Measurements from ENCODE around the gene CDK2AP2. TPM values are rescaled to one million over a fixed set of nuclear protein-coding genes. Genes with fewer than 3 reads are reported as not detected.
"Not testable (repeated sequence)": the region's sequence is repeated elsewhere in the genome, so short reads cannot be mapped to it uniquely, and the experiment has no call there.

Gene CDK2AP2, protein sequence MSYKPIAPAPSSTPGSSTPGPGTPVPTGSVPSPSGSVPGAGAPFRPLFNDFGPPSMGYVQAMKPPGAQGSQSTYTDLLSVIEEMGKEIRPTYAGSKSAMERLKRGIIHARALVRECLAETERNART
- 55.0 TPM for total RNA-seq
- long read RNA-seq, transcript CDK2AP2-201 (4 exons, 1,378 nt) = major isoform, 99 of 119 reads
- long read RNA-seq, transcript CDK2AP2-202 (3 exons, 1,692 nt) = minor isoform, 10 of 119 reads
- long read RNA-seq, transcript CDK2AP2-203 (2 exons, 772 nt) = minor isoform, 5 of 119 reads
- long read RNA-seq, partial matches to known transcripts = 1 of 119 reads
- long read RNA-seq, other reads (novel, unspliced or antisense) = 1 of 119 reads

- peak; percentile 100 for DNase-seq
- peak; percentile 82 for ATAC-seq
- intact Hi-C loops (cut with micrococcal nuclease) = no loop called here
These were observed at the start of gene CDK2AP2 for GRCh38 chr11:67507864-67508485. Gene CDK2AP2, minus strand, starts transcription at chr11:67508162. Its CDS starts 80 bp downstream, at chr11:67508082.

GRCh38 chr11:67556244-67556643 is 48.3 kb upstream of the CDK2AP2 start:
- no peak for ATAC-seq
- no peak for DNase-seq
- intact Hi-C loops (cut with micrococcal nuclease) = no loop called here

DNA sequence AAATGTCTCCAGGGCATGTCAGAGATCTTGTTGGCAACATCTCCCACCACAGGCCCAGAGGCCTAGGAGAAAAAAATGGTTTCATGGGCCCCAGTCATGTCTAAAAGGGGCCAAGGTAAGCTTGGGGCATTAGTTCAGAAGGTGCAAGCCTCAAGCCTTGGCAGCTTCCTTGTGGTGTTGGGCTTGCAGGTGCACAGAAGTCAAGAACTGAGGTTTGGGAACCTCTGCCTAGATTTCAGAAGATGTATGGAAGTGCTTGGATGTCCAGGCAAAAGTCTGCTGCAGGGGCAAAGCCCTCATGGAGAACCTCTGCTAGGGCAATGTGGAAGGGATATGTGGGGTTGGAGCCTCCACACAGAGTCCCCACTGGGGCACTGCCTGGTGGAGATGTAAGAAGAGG is 43.7 kb upstream of the CDK2AP2 start:
- DNase-seq; ATAC-seq; intact Hi-C loops (cut with micrococcal nuclease): not testable (repeated sequence)

DNA sequence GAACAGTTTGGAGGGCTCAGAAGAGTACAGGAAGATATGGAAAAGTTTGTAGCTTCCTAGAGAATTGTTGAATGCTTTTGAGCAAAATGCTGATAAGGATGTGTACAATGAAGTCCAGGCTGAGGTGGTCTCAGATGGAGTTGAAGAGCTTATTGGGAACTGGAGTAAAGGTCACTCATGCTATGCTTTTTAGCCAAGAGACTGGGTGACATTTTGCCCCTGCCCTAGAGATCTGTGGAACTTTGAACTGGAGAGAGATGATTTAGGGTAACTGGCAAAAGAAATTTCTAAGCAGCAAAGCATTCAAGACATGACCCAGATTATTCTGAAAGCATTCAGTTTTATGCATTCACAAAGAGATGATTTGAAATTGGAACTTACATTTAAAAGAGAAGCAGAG is 43.2 kb upstream of the CDK2AP2 start:
- intact Hi-C loops (cut with micrococcal nuclease) = no loop called here
- ATAC-seq (no peak), DNase-seq (no peak)

DNA sequence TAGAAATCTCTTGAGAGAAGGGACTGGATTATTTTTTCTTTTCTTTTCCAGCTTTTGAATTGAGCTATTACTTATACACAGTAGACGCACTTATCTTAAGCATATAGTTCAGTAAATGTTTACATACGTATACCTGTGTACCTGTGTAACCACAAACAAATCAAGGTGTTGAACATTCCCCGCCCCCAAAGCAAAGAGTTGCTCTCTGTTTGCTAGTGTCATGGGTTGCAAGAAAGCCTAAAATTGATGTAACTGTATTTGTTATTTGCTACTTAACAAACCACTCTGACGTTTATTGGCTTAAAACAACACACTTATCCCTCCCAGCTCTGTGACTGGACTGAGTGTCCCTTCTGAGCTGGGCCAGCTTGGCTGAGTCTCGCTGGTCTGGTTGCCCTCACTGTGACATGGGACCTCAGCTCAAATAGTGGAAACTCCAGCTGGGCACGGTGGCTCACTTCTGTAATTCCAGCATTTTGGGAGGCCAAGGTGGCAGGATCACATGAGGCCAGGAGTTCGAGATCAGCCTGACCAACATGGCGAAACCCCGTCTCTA is 40.7 kb upstream of the CDK2AP2 start:
- DNase-seq (no peak), ATAC-seq (no peak)
- intact Hi-C loops (cut with micrococcal nuclease) = no loop called here

GRCh38 chr11:67548112-67548511 is 40.1 kb upstream of the CDK2AP2 start:
- not testable (repeated sequence) for ATAC-seq

GRCh38 chr11:67545280-67545679 is 37.3 kb upstream of the CDK2AP2 start:
- ATAC-seq (peak; percentile 91), DNase-seq (peak; percentile 85)
- intact Hi-C loops (cut with micrococcal nuclease) = no loop called here

More at GRCh38 chr11:67548112-67548511, 40.1 kb upstream of the CDK2AP2 start:
- DNase-seq; intact Hi-C loops (cut with micrococcal nuclease): not testable (repeated sequence)

- intact Hi-C loops (cut with micrococcal nuclease) = no loop called here
- DNase-seq (no peak), ATAC-seq (peak; percentile 50)
These were observed 36.8 kb upstream of the CDK2AP2 start for GRCh38 chr11:67544616-67545242.

DNA sequence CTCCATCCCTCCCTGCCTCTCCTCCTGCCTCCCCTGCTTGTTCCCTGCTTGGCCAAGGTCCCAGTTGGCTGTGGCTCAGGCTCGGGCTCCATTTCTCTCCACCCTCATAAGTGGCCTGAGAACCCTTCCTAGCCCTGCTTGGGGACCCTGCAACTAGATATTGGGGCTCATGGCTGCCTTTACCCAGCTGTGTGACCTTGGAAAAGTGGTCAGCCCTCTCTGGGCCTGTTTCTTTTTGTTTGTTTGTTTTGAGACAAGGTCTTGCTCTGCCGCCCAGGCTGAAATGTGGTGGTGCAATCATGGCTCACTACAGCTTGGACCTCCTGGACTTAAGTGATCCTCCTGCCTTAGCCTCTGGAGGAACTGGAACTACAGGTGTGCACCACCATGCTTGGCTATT is 35.6 kb upstream of the CDK2AP2 start:
- intact Hi-C loops (cut with micrococcal nuclease) = no loop called here
- DNase-seq (no peak), ATAC-seq (no peak)

DNA sequence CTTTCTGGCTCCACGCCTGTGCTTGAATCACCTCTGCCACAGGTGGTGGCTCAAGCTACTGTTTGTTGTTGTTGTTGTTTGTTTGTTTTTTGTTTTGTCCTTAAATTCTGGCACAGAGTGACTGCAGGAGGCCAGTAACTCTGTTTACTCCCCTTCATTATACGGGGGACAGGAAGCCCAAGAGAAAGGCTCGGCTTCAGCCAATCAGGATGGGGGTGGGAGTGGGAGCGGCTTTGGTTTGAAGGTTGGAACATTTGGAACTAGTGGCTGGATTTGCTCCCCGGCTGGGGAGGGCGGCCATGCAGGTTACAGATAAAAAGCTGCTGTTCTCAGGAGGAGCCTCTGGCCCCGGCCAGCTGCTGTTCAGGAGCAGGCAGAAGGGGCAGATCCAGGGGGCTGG is 35.0 kb upstream of the CDK2AP2 start:
- ATAC-seq (no peak), DNase-seq (no peak)
- intact Hi-C loops (cut with micrococcal nuclease) = no loop called here

DNA sequence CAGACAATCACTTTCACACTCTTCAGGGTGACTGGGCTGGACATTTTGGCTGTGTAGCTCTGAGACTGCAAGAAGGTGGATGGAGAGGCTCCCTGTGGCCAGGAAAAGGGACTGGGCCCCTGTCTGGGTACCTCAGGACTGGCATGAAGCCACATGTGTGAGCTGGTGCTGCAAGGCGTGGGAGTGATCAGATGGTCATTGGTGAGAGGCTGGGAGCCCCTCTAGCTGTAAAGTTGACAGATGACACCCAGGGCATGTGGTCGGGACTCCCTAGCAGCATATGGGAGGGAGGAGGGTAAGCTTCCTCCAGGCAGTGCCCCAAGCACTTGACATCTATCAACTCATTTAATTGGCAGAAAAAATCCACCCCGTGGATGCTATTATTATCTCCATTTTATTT is 34.2 kb upstream of the CDK2AP2 start:
- intact Hi-C loops (cut with micrococcal nuclease) = no loop called here
- no peak for ATAC-seq
- no peak for DNase-seq

- ATAC-seq = no peak
- no peak for DNase-seq
- intact Hi-C loops (cut with micrococcal nuclease) = no loop called here
These were observed 33.2 kb upstream of the CDK2AP2 start for GRCh38 chr11:67541198-67541597.

- no peak for DNase-seq
- no peak for ATAC-seq
- intact Hi-C loops (cut with micrococcal nuclease) = no loop called here
These were observed 31.6 kb upstream of the CDK2AP2 start for GRCh38 chr11:67539550-67539949.

- intact Hi-C loops (cut with micrococcal nuclease) = no loop called here
- ATAC-seq (no peak), DNase-seq (no peak)
These were observed 31.0 kb upstream of the CDK2AP2 start for GRCh38 chr11:67538823-67539505.

DNA sequence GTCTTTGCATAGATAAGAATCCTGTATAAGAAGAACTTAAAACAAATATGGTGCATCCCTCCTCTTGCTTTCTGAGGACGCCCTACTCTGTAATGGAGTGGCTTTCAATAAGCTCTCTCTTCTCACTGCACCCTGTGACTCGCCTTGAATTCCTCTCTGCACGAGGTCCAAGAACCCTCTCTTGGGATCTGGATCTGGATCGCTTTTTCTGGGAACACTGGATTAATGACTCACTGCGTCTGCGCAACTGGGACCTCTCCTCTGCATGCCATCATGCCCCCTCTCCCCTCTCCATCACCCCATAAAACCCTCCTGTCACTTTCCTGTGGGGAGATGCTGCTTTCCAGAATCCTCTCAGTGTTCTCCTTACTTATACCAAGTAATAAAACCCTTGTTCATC is 30.3 kb upstream of the CDK2AP2 start:
- DNase-seq (no peak), ATAC-seq (peak; percentile 38)
- intact Hi-C loops (cut with micrococcal nuclease) = no loop called here

DNA sequence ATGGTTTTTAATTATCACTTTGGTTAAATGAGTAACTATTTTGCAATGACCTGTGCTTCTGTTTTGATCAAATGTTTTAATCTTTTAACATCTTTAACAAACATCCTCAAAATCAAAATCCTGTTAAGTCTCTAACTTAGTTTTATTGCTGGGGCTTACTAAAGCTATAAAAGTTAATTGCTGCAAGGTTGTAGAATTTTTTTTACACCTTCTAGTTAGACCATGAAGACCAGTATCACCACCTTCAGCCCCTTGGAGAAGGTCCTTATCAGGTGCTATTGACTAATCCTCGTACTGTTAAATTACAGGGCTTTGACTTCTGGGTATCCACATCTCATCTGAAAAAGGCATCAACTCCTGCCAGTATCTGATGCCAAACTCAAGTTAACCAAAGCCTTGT is 27.6 kb upstream of the CDK2AP2 start:
- DNase-seq (no peak), ATAC-seq (no peak)
- intact Hi-C loops (cut with micrococcal nuclease) = no loop called here

- intact Hi-C loops (cut with micrococcal nuclease) = no loop called here
- no peak for ATAC-seq
- DNase-seq = no peak
These were observed 26.2 kb upstream of the CDK2AP2 start for GRCh38 chr11:67534070-67534679.

- DNase-seq = no peak
- no peak for ATAC-seq
- intact Hi-C loops (cut with micrococcal nuclease) = no loop called here
These were observed 24.9 kb upstream of the CDK2AP2 start for GRCh38 chr11:67532889-67533288.

DNA sequence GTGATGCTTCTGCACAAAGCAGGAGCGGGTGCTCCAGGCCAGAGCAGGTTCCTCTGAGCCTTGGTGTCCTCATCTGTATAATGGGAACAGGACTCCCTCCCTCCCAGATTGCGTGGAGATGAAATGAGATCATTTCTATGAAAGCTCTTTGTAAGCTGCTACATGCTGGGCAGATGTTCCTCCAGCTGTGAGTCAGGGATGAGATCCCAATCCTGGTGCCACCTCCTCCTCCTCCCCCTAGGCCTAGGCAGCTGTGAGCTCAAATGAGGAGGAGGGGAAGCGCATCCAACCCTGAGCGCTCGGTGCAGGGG is 22.3 kb upstream of the CDK2AP2 start:
- ATAC-seq = no peak
- no peak for DNase-seq
- intact Hi-C loops (cut with micrococcal nuclease) = no loop called here
